ENCODE measurements around the gene ADGRL1.

The ADGRL1 gene

GRCh38 chr19:14156971-14157717 lies 48.8 kb downstream of the ADGRL1 start:
- no peak overlapping the region for H3K4me3 ChIP-seq (ENCODE audit: low read length)
- no peak for DNase-seq (ENCODE audit: low read depth)
- no peak for TF ChIP-seq CTCF (conservative IDR thresholded peaks at IDR 0.05; ENCODE audit: low read length)

- no peak for DNase-seq (ENCODE audit: low read depth)
- H3K4me3 ChIP-seq (ENCODE audit: low read length): no peak overlapping the region
- no peak for TF ChIP-seq CTCF (conservative IDR thresholded peaks at IDR 0.05; ENCODE audit: low read length)
Observed at GRCh38 chr19:14156122-14156521, 49.8 kb downstream of the ADGRL1 start.

GRCh38 chr19:14155371-14155770 lies 50.6 kb downstream of the ADGRL1 start:
- TF ChIP-seq CTCF (conservative IDR thresholded peaks at IDR 0.05; ENCODE audit: low read length): no peak
- no peak overlapping the region for H3K4me3 ChIP-seq (ENCODE audit: low read length)
- no peak for DNase-seq (ENCODE audit: low read depth)

- H3K4me3 ChIP-seq (ENCODE audit: low read length): no peak overlapping the region
- no peak for TF ChIP-seq CTCF (conservative IDR thresholded peaks at IDR 0.05; ENCODE audit: low read length)
- no peak for DNase-seq (ENCODE audit: low read depth)
Observed at GRCh38 chr19:14152713-14153112, 53.3 kb downstream of the ADGRL1 start.

GRCh38 chr19:14150770-14151661 lies 55.0 kb downstream of the ADGRL1 start:
- TF ChIP-seq CTCF (conservative IDR thresholded peaks at IDR 0.05; ENCODE audit: low read length): no peak
- H3K4me3 ChIP-seq (ENCODE audit: low read length): no peak overlapping the region
- no peak for DNase-seq (ENCODE audit: low read depth)

- no peak for TF ChIP-seq CTCF (conservative IDR thresholded peaks at IDR 0.05; ENCODE audit: low read length)
- no peak for DNase-seq (ENCODE audit: low read depth)
- H3K4me3 ChIP-seq (ENCODE audit: low read length): no peak overlapping the region
Observed at GRCh38 chr19:14150041-14150769, 55.8 kb downstream of the ADGRL1 start.

Data from AG10803 (cell line).